Measurements from ENCODE around the gene PRPF4. TPM values are rescaled to one million over a fixed set of nuclear protein-coding genes. Genes with fewer than 3 reads are reported as not detected.

PRPF4 gene
- total RNA-seq, 3 donors from 2014 or later, result 13.2 to 18.4 (median 15.8) TPM

DNA sequence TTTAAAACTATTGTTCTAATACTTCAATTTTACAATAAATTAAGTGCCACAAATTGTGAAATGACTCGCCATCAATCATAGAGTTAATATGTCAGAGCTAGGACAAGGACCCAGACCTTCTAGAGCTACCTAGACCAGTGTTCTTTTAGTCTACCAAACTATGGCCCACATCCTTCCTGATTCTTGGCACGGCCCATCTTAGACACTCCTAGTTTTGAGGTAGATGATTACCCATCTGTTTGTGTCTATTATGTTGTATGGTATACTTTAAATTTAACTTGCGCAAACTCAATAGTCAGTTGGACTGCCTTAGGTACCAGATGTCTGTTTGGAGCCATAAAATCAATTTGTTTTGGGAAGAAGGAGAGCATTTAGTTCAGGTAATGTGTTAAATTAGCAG is 17.6 kb upstream of the PRPF4 start:
- no peaks in the 10 kb centered on the region for H3K9me3 ChIP-seq
- peak; percentile 58 for ATAC-seq
- DNase-seq, result no peak
- H3K4me1 ChIP-seq (ENCODE audit: low read depth), result no peaks in the 10 kb centered on the region
- H3K4me3 ChIP-seq, result no peak overlapping the region
- TF ChIP-seq, protein P1, sequence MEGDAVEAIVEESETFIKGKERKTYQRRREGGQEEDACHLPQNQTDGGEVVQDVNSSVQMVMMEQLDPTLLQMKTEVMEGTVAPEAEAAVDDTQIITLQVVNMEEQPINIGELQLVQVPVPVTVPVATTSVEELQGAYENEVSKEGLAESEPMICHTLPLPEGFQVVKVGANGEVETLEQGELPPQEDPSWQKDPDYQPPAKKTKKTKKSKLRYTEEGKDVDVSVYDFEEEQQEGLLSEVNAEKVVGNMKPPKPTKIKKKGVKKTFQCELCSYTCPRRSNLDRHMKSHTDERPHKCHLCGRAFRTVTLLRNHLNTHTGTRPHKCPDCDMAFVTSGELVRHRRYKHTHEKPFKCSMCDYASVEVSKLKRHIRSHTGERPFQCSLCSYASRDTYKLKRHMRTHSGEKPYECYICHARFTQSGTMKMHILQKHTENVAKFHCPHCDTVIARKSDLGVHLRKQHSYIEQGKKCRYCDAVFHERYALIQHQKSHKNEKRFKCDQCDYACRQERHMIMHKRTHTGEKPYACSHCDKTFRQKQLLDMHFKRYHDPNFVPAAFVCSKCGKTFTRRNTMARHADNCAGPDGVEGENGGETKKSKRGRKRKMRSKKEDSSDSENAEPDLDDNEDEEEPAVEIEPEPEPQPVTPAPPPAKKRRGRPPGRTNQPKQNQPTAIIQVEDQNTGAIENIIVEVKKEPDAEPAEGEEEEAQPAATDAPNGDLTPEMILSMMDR (IDR thresholded peaks at IDR 0.05), result no peak
- intact Hi-C loops (cut with DNase I, micrococcal nuclease), result no loop called here
- H3K36me3 ChIP-seq (ENCODE audit: low read depth), result no peaks in the 10 kb centered on the region

- Histone ChIP-seq H3K9me3 (no peaks in the 10 kb centered on the region), H3K4me1 (ENCODE audit: low read depth) (no peaks in the 10 kb centered on the region), H3K36me3 (ENCODE audit: low read depth) (no peaks in the 10 kb centered on the region), H3K4me3 (no peak overlapping the region)
- ATAC-seq (no peak), DNase-seq (no peak)
- TF ChIP-seq, protein P1 (IDR thresholded peaks at IDR 0.05), result no peak
- intact Hi-C loops (cut with DNase I, micrococcal nuclease), result no loop called here
Measured at GRCh38 chr9:113258282-113258681, 17.2 kb upstream of the PRPF4 start.

- ATAC-seq (peak; percentile 74), DNase-seq (no peak)
- intact Hi-C loops (cut with DNase I, micrococcal nuclease), result no loop called here
- no peaks in the 10 kb centered on the region for H3K9me3 ChIP-seq
- H3K4me3 ChIP-seq, result no peak overlapping the region
- H3K36me3 ChIP-seq (ENCODE audit: low read depth), result no peaks in the 10 kb centered on the region
- no peaks in the 10 kb centered on the region for H3K4me1 ChIP-seq (ENCODE audit: low read depth)
- TF ChIP-seq, protein P1 (IDR thresholded peaks at IDR 0.05), result no peak
Measured at GRCh38 chr9:113261917-113262671, 13.4 kb upstream of the PRPF4 start.

DNA sequence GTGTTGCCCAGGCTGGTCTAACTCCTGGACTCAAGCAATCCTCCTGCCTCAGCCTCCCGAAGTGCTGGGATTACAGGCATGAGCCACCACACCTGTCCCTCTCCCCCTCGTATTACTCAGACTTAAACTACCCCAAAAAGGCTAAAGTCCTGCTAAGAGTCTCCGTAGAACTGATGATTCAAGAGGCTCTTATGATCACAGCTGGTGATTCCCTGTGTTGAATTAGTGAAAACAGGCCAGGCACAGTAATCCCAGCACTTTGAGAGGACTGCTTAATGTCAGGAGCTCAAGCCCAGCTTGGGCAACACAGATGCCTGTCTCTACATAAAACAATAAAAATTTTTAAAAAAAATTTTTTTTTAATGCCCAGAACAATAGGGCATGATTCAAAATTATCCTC is 9.3 kb upstream of the PRPF4 start:
- DNase-seq, result no peak
- Histone ChIP-seq H3K4me1 (ENCODE audit: low read depth) (peaks cover 21% of the 10 kb centered on the region), H3K9me3 (no peaks in the 10 kb centered on the region), H3K4me3 (no peak overlapping the region), H3K36me3 (ENCODE audit: low read depth) (peaks cover 3% of the 10 kb centered on the region)
- TF ChIP-seq, protein P1 (IDR thresholded peaks at IDR 0.05), result no peak
- ATAC-seq, result peak; percentile 53
- intact Hi-C loops (cut with DNase I, micrococcal nuclease), result no loop called here

GRCh38 chr9:113267911-113268566 is 7.4 kb upstream of the PRPF4 start:
- no peak overlapping the region for H3K4me3 ChIP-seq
- peaks cover 21% of the 10 kb centered on the region for H3K4me1 ChIP-seq (ENCODE audit: low read depth)
- no peaks in the 10 kb centered on the region for H3K9me3 ChIP-seq
- ATAC-seq (peak; percentile 72), DNase-seq (no peak)
- intact Hi-C loops (cut with DNase I, micrococcal nuclease), result no loop called here
- peaks cover 3% of the 10 kb centered on the region for H3K36me3 ChIP-seq (ENCODE audit: low read depth)
- TF ChIP-seq, protein P1 (IDR thresholded peaks at IDR 0.05), result no peak

All from mucosa of descending colon (tissue), 3 donors.